Activated naive CD4-positive, alpha-beta T cell treated with anti-CD3 and anti-CD28 coated beads for 36 hours (primary cell): ENCODE results near the gene CNOT11. TPM values are rescaled to one million over a fixed set of nuclear protein-coding genes. Genes with fewer than 3 reads are reported as not detected.
"Not testable (repeated sequence)": the region's sequence is repeated elsewhere in the genome, so short reads cannot be mapped to it uniquely, and the experiment has no call there.

Experiments used
- CTCF ChIA-PET: fragments of 350-600 bp; sonication (Branson Sonifier 250); formaldehyde crosslinking; loops from one replicate; lab custom pipeline; 2021; ENCODE audit warnings: antibody characterized with exemption; lab: Charles Lee
- DNase-seq: peaks from one replicate; pipeline ENCODE4 v3.0.0-alpha.2; 2020
- H3K27ac Mint-ChIP-seq: one replicate; pipeline ENCODE4 v1.8.0; 2021; ENCODE audit warnings: mild to moderate bottlenecking, mixed read lengths
- H3K27me3 Mint-ChIP-seq: one replicate; pipeline ENCODE4 v1.8.0; 2021; ENCODE audit warnings: low read depth, mixed read lengths
- H3K36me3 Mint-ChIP-seq: one replicate; pipeline ENCODE4 v1.8.0; 2021; ENCODE audit warnings: low read depth, mixed read lengths
- H3K4me1 Mint-ChIP-seq: one replicate; pipeline ENCODE4 v1.8.0; 2021; ENCODE audit warnings: low read depth, mixed read lengths
- H3K4me3 Mint-ChIP-seq: one replicate; pipeline ENCODE4 v1.8.0; 2021; ENCODE audit warnings: mild to moderate bottlenecking, moderate library complexity, mixed read lengths
- H3K9me3 Mint-ChIP-seq: one replicate; pipeline ENCODE4 v1.8.0; 2021; ENCODE audit warnings: mixed read lengths
- intact Hi-C: fragments of 100-400 bp; cut with micrococcal nuclease; formaldehyde crosslinking; loops from one replicate; pipeline ENCODE4 v1.15.1; 2023
- total RNA-seq, 2 experiments: library from RNA; stranded (reverse); gene quantifications; one replicate each; pipeline ENCODE4 v1.2.3, GENCODE V29; 2021

CNOT11 gene
- 10 to 100 TPM; 38.3 to 40.3 TPM for total RNA-seq

DNA sequence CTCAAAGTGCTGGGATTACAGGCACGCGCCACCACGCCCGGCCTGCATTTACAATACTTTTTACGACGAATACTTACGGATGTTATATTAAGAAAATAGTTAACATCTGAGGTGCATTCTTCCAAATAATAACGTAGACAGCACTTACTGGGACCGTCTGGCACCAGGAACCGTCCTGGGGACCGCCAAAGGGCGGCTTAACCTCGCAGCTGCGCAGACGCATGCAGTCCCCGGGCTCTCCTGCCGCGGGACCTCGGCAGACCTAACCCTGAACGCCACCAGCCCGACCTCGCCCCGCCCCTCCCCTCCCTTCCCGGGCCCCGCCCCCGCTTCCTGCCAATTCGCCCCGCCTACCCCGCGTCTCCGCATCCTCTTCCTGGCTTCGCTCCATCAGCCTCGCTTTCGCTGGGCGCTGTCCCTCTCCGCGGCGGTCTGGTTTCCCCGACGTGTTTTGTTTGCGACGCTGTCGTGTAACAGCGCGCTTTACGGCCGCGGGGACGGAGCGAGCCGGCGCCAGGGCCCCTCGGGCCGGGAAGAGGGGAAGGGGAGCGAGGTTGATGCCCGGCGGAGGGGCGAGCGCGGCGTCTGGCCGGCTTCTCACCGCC, at the start of gene CNOT11:
Gene CNOT11 (plus strand): TSS at position 479 of the 605 bp plus-strand sequence. CDS start 79 bp downstream, at position 558.
- Mint-ChIP-seq H3K4me1 (peaks cover 39% of the 10 kb centered on the region), H3K36me3 (peaks cover 10% of the 10 kb centered on the region), H3K9me3 (no peaks in the 10 kb centered on the region), H3K27ac (peak within 1 kb of the TSS; percentile 93), H3K27me3 (no peaks in the 10 kb centered on the region), H3K4me3 (peak within 1 kb of the TSS; percentile 98)
- CTCF ChIA-PET: interaction anchor here (0.5 to 3.9 kb wide), 3 partner anchors 48 to 88 kb away, joined by 3 to 18 read pairs (median 4); no protein-coding TSS in a partner anchor
- intact Hi-C loops: loop anchor here (1.0 to 5.0 kb wide), 9 partner anchors 20 to 1006 kb away; partner anchors contain the start of genes MAP4K4, RFX8, RPL31 and TBC1D8
- peak; percentile 99 for DNase-seq

DNA sequence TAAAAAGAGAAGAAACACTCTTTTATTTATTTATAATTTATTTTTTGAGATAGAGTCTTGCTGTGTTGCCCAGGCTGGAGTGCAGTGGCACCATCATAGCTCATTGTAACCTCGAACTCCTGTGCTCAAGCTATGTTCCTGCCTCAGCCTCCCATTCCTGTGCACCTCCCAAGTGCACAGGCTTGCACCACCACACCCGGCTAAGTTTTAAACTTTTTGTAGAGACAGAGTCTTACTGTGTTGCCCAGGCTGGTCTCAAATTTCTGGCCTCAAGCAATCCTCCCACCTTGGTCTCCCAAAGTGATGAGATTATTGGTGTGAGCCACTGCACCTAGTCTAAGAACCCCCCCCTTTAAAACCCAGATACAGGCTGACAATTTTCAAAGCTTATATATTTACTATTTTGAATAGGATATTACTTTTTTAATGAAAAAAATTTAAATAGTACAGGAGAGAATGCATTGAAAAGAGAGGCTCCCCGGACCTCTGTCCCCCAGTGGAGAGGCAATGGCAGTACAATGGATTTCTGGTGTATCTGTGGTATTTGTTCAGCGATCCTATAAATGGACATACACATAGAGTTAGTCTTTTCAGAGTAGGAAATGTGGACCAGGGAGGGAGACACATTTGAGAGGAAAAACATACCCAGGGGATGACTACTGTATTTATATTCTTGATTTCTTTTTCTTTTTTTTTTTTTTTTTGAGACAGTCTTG, 48.1 kb upstream of the CNOT11 start:
- intact Hi-C loops: loop anchor here (1.0 kb wide), 5 partner anchors 30 to 597 kb away; partner anchors contain the start of gene TBC1D8
- CTCF ChIA-PET: interaction anchor here (0.6 to 4.9 kb wide), 40 partner anchors 9 to 610 kb away, joined by 3 to 52 read pairs (median 5); partner anchors contain the start of genes CNOT11, RPL31 and TBC1D8
- Mint-ChIP-seq H3K27ac (peak overlapping the region; percentile 7), H3K4me1 (no peaks in the 10 kb centered on the region), H3K9me3 (no peaks in the 10 kb centered on the region), H3K36me3 (no peaks in the 10 kb centered on the region), H3K4me3 (peak overlapping the region; percentile 8), H3K27me3 (no peaks in the 10 kb centered on the region)
- no peak for DNase-seq

GRCh38 chr2:101205521-101206479, 46.9 kb upstream of the CNOT11 start:
- H3K4me3 Mint-ChIP-seq: peak overlapping the region; percentile 45
- CTCF ChIA-PET: interaction anchor here (0.6 to 4.9 kb wide), 45 partner anchors 9 to 611 kb away, joined by 3 to 52 read pairs (median 5); partner anchors contain the start of genes CNOT11, RPL31 and TBC1D8
- H3K4me1 Mint-ChIP-seq: no peaks in the 10 kb centered on the region
- peak overlapping the region; percentile 65 for H3K27ac Mint-ChIP-seq
- peaks cover 3% of the 10 kb centered on the region for H3K9me3 Mint-ChIP-seq
- H3K27me3 Mint-ChIP-seq: no peaks in the 10 kb centered on the region
- intact Hi-C loops: loop anchor here (1.0 kb wide), 5 partner anchors 31 to 598 kb away; partner anchors contain the start of gene TBC1D8
- peak; percentile 76 for DNase-seq
- no peaks in the 10 kb centered on the region for H3K36me3 Mint-ChIP-seq

DNA sequence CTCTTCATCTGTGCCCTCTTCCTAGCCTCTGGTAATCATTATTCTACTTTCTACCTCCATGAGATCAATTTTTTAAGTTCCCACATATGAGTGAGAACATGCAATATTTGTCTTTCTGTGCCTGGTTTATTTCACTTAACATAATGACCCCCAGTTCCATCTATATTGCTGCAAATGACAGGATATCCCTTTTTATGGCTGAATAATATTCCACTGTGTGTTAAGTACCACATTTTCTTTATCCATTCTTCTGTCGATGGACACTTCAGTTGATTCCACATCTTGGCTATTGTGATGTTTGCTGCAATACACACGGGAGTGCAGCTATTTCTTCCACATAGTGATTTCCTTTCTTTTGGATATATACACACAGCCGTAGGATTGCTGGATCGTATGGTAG, 43.9 kb upstream of the CNOT11 start:
- Mint-ChIP-seq H3K36me3 (no peaks in the 10 kb centered on the region), H3K9me3 (peaks cover 3% of the 10 kb centered on the region), H3K4me3 (no peak overlapping the region), H3K27ac (no peak overlapping the region), H3K27me3 (no peaks in the 10 kb centered on the region), H3K4me1 (no peaks in the 10 kb centered on the region)
- intact Hi-C loops: no loop called here
- DNase-seq: no peak
- CTCF ChIA-PET: interaction anchor here (0.7 to 1.0 kb wide), 2 partner anchors 171 to 1630 kb away, joined by 3 to 8 read pairs; no protein-coding TSS in a partner anchor

- no peaks in the 10 kb centered on the region for H3K36me3 Mint-ChIP-seq
- intact Hi-C loops: no loop called here
- H3K4me1 Mint-ChIP-seq: peaks cover 9% of the 10 kb centered on the region
- H3K9me3 Mint-ChIP-seq: peaks cover 5% of the 10 kb centered on the region
- no peaks in the 10 kb centered on the region for H3K27me3 Mint-ChIP-seq
- H3K4me3 Mint-ChIP-seq: no peak overlapping the region
- CTCF ChIA-PET: interaction anchor here (0.6 kb wide), 1 partner anchor 205 kb away, joined by 3 read pairs; no protein-coding TSS in a partner anchor
- DNase-seq: no peak
- no peak overlapping the region for H3K27ac Mint-ChIP-seq
Measured at GRCh38 chr2:101219246-101219645, 33.4 kb upstream of the CNOT11 start.

- CTCF ChIA-PET, intact Hi-C loops, H3K9me3 Mint-ChIP-seq, H3K27me3 Mint-ChIP-seq, H3K36me3 Mint-ChIP-seq, H3K27ac Mint-ChIP-seq, DNase-seq, H3K4me3 Mint-ChIP-seq: not testable (repeated sequence)
- peaks cover 12% of the 10 kb centered on the region for H3K4me1 Mint-ChIP-seq
Measured at GRCh38 chr2:101220091-101220490, 32.6 kb upstream of the CNOT11 start.

DNA sequence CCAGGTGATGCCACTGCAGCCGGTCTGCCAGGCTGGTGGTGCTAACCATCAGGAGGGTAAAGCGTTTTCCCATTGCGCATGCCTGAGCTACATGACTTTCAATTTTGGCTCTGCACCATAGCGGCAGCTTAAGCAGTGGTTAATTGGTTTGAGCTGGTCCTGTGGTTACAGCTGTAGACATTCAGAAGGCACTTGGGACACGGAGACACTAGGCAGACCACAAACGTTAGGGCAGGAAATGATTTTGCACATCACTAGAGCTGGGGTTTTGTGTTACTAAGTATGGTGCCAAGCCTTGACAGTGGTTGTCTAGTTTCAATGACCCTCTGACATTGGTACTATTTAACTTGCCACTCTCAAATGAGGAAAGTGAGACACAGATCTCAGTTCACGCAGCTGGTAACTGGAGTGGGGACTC, 28.9 kb upstream of the CNOT11 start:
- peaks cover 5% of the 10 kb centered on the region for H3K9me3 Mint-ChIP-seq
- CTCF ChIA-PET: interaction anchor here (0.9 to 2.7 kb wide), 2 partner anchors 7 to 19 kb away, joined by 3 to 9 read pairs; no protein-coding TSS in a partner anchor
- H3K27me3 Mint-ChIP-seq: no peaks in the 10 kb centered on the region
- peak overlapping the region; percentile 36 for H3K27ac Mint-ChIP-seq
- no peaks in the 10 kb centered on the region for H3K36me3 Mint-ChIP-seq
- intact Hi-C loops: no loop called here
- peak; percentile 64 for DNase-seq
- peaks cover 12% of the 10 kb centered on the region for H3K4me1 Mint-ChIP-seq
- H3K4me3 Mint-ChIP-seq: peak overlapping the region; percentile 27

GRCh38 chr2:101230541-101231001, 22.1 kb upstream of the CNOT11 start:
- Mint-ChIP-seq H3K4me1 (no peaks in the 10 kb centered on the region), H3K27ac (no peak overlapping the region), H3K9me3 (no peaks in the 10 kb centered on the region), H3K27me3 (no peaks in the 10 kb centered on the region), H3K4me3 (no peak overlapping the region), H3K36me3 (no peaks in the 10 kb centered on the region)
- CTCF ChIA-PET: interaction anchor here (1.2 kb wide), 1 partner anchor 9 kb away, joined by 3 read pairs; no protein-coding TSS in a partner anchor
- intact Hi-C loops: no loop called here
- DNase-seq: no peak

- Mint-ChIP-seq H3K36me3 (no peaks in the 10 kb centered on the region), H3K27ac (no peak overlapping the region), H3K4me3 (no peak overlapping the region), H3K27me3 (no peaks in the 10 kb centered on the region), H3K9me3 (no peaks in the 10 kb centered on the region), H3K4me1 (no peaks in the 10 kb centered on the region)
- intact Hi-C loops: no loop called here
- no peak for DNase-seq
- CTCF ChIA-PET: interaction anchor here (0.7 to 1.5 kb wide), 3 partner anchors 7 to 206 kb away, joined by 3 to 5 read pairs (median 3); no protein-coding TSS in a partner anchor
Measured at GRCh38 chr2:101231240-101231639, 21.4 kb upstream of the CNOT11 start.

DNA sequence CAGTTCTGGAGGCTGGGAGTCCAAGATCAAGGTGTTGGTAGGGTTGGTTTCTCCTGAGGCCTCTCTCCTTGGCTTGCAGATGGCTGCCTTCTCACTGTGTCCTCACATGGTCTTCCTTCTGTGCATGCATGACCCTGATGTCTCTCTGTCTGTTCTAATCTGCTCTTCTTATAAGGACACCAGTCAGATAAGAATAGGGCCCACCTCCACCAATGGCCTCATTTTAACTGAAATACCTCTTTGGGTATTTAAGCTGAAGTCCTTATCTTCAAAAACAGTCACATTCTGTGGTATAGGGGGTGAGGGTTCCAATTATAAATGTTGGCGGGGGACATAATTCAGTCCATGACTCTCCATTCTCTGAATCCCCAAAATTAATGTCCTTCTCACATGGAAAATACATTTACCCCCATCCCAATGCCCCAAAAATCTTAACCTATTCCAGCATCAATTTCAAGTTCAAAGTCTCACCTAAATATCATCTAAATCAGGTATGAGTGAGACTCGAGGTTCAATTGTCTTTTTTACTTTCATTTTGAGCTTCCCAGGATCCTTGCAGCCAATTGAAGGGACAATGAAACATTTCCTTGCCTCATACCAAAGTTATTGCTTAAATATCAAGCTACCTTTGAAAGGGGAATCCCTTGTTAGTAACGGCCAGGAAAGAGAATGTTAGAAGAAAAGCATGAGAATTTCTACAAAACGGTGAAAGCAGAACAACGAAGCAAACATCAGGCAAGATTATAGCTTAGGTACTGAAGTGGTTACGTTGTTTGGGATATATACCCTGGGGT, 20.6 kb upstream of the CNOT11 start:
- Mint-ChIP-seq H3K36me3 (no peaks in the 10 kb centered on the region), H3K27me3 (no peaks in the 10 kb centered on the region)

More for the DNA sequence above, 20.6 kb upstream of the CNOT11 start:
- Mint-ChIP-seq H3K27ac (no peak overlapping the region), H3K4me1 (no peaks in the 10 kb centered on the region), H3K4me3 (no peak overlapping the region), H3K9me3 (no peaks in the 10 kb centered on the region)
- DNase-seq: no peak
- intact Hi-C loops: no loop called here
- CTCF ChIA-PET: interaction anchor here (0.7 to 1.5 kb wide), 4 partner anchors 8 to 626 kb away, joined by 3 to 5 read pairs (median 3); no protein-coding TSS in a partner anchor
